IMR-90 (cell line): ENCODE results near the gene TGFB2. TPM values are rescaled to one million over a fixed set of nuclear protein-coding genes. Genes with fewer than 3 reads are reported as not detected.

Experiments
- ATAC-seq: fragments of 200-7000 bp; cut with Tn5 transposase; 2 replicates; pipeline ENCODE4 v1.9.1; 2020; ENCODE audit warnings: low read depth, mild to moderate bottlenecking, moderate library complexity
- BruUV-seq: library from RNA; stranded (reverse); fragments of 400-500 nt; replicated peaks from 2 replicates; lab custom pipeline; 2021; lab: Mats Ljungman, UMichigan
- CTCF ChIA-PET: fragments of 300-600 bp; formaldehyde crosslinking; extraction: SDS; loops from one replicate; lab custom pipeline; 2021; ENCODE audit warnings: antibody characterized with exemption; lab: Yijun Ruan, JAX
- POLR2A ChIA-PET: fragments of 300-600 bp; sonication (Branson Sonifier 250); formaldehyde crosslinking; loops from one replicate; lab custom pipeline; 2022; ENCODE audit warnings: antibody characterized with exemption; ENCODE audit not compliant: unreplicated experiment; lab: Charles Lee
- DNase-seq: peaks from one replicate; pipeline ENCODE4 v3.0.0; 2013
- H2AFZ ChIP-seq: replicated peaks from 2 replicates; pipeline ENCODE3; 2013; ENCODE audit warnings: low read length, mild to moderate bottlenecking; ENCODE audit not compliant: poor library complexity
- H2AK5ac ChIP-seq: 2 replicates; pipeline ENCODE4 v1.6.1; 2013; ENCODE audit warnings: low read depth, low read length, inconsistent platforms
- H2AK9ac ChIP-seq: replicated peaks from 2 replicates; pipeline ENCODE3; 2013; ENCODE audit warnings: mild to moderate bottlenecking, low read depth, low read length, moderate library complexity; ENCODE audit not compliant: poor library complexity
- H2BK120ac ChIP-seq: 2 replicates; pipeline ENCODE4 v1.6.1; 2013; ENCODE audit warnings: low read depth, low read length, inconsistent platforms
- H2BK15ac ChIP-seq: 3 replicates; pipeline ENCODE4 v1.6.1; 2013; ENCODE audit warnings: low read depth, low read length, inconsistent platforms
- H2BK20ac ChIP-seq: 2 replicates; pipeline ENCODE4 v1.6.1; 2013; ENCODE audit warnings: low read depth, mild to moderate bottlenecking, inconsistent platforms, low read length, moderate library complexity
- H2BK5ac ChIP-seq: 2 replicates; pipeline ENCODE4 v1.6.1; 2013; ENCODE audit warnings: mild to moderate bottlenecking, low read depth, low read length, inconsistent platforms; ENCODE audit not compliant: poor library complexity, severe bottlenecking
- H3K14ac ChIP-seq: replicated peaks from 2 replicates; pipeline ENCODE4 v1.6.1; 2013; ENCODE audit warnings: low read depth, low read length, inconsistent platforms
- H3K18ac ChIP-seq: 2 replicates; pipeline ENCODE4 v1.6.1; 2013; ENCODE audit warnings: low read depth, low read length, control low read depth
- H3K23ac ChIP-seq: 2 replicates; pipeline ENCODE4 v1.6.1; 2013; ENCODE audit warnings: low read depth, low read length, inconsistent platforms
- H3K27ac ChIP-seq: 2 replicates; pipeline ENCODE4 v1.5.1; 2013; ENCODE audit warnings: mild to moderate bottlenecking, control low read depth, low read length; ENCODE audit not compliant: insufficient read depth
- H3K27me3 ChIP-seq: 2 replicates; pipeline ENCODE4 v1.6.1; 2013; ENCODE audit warnings: low read length; ENCODE audit not compliant: control insufficient read depth, insufficient read depth
- H3K36me3 ChIP-seq: 2 replicates; pipeline ENCODE4 v1.6.1; 2013; ENCODE audit warnings: low read length, mixed read lengths; ENCODE audit not compliant: control insufficient read depth, insufficient read depth
- H3K4ac ChIP-seq: 2 replicates; pipeline ENCODE4 v1.6.1; 2013; ENCODE audit warnings: low read depth, low read length, inconsistent platforms
- H3K4me1 ChIP-seq: 2 replicates; pipeline ENCODE4 v1.6.1; 2013; ENCODE audit warnings: low read length, mixed read lengths; ENCODE audit not compliant: control insufficient read depth, insufficient read depth
- H3K4me2 ChIP-seq: 2 replicates; pipeline ENCODE4 v1.6.1; 2013; ENCODE audit warnings: low read depth, mild to moderate bottlenecking, control low read depth, low read length, moderate library complexity
- H3K4me3 ChIP-seq: 2 replicates; pipeline ENCODE4 v1.5.1; 2013; ENCODE audit warnings: low read depth, mild to moderate bottlenecking, control low read depth, low read length, moderate library complexity; ENCODE audit not compliant: insufficient read depth
- H3K56ac ChIP-seq: 2 replicates; pipeline ENCODE4 v1.6.1; 2013; ENCODE audit warnings: low read length, inconsistent platforms; ENCODE audit not compliant: insufficient read depth; ENCODE audit errors: extremely low read depth
- H3K79me1 ChIP-seq, 2 experiments: 2 replicates each; pipeline ENCODE4 v1.6.1; 2013; ENCODE audit warnings: low read length in 2 of 2, inconsistent platforms in 1 of 2, low read depth in 1 of 2
- H3K9ac ChIP-seq: 2 replicates; pipeline ENCODE4 v1.6.1; 2013; ENCODE audit warnings: low read depth, low read length, control low read depth
- H3K9me1 ChIP-seq: 2 replicates; pipeline ENCODE4 v1.6.1; 2013; ENCODE audit warnings: low read length, inconsistent platforms; ENCODE audit not compliant: insufficient read depth
- H3K9me3 ChIP-seq: 2 replicates; pipeline ENCODE4 v1.6.1; 2013; ENCODE audit warnings: low read length; ENCODE audit not compliant: control insufficient read depth, insufficient read depth
- H4K20me1 ChIP-seq: 2 replicates; pipeline ENCODE4 v1.6.1; 2013; ENCODE audit warnings: low read length, inconsistent platforms; ENCODE audit not compliant: insufficient read depth
- H4K5ac ChIP-seq: 2 replicates; pipeline ENCODE4 v1.6.1; 2013; ENCODE audit warnings: mild to moderate bottlenecking, low read depth, low read length, control low read depth
- H4K8ac ChIP-seq, 2 experiments: 2 replicates each; pipeline ENCODE4 v1.6.1; 2013; ENCODE audit warnings: low read depth in 2 of 2, low read length in 2 of 2, control low read depth in 1 of 2, inconsistent platforms in 1 of 2
- H4K91ac ChIP-seq: 2 replicates; pipeline ENCODE4 v1.6.1; 2013; ENCODE audit warnings: low read depth, low read length, inconsistent platforms; ENCODE audit not compliant: insufficient read depth
- BHLHE40 ChIP-seq: fragments of 150-350 bp; IDR thresholded peaks from 2 replicates; pipeline ENCODE4 v1.6.1; 2016; ENCODE audit warnings: mild to moderate bottlenecking, low read depth, low read length
- CEBPB ChIP-seq: IDR thresholded peaks from 2 replicates; pipeline ENCODE4 v1.6.1; 2012; ENCODE audit warnings: low read depth, low read length, improper control_type of control experiment
- CHD1 ChIP-seq: IDR thresholded peaks from 2 replicates; pipeline ENCODE4 v1.6.1; 2012; ENCODE audit warnings: low read depth, low read length, improper control_type of control experiment
- MXI1 ChIP-seq: IDR thresholded peaks from 2 replicates; pipeline ENCODE4 v1.6.1; 2012; ENCODE audit warnings: low read depth, mild to moderate bottlenecking, low read length, moderate library complexity, borderline replicate concordance
- NFE2L2 ChIP-seq: fragments of 150-350 bp; IDR thresholded peaks from 2 replicates; pipeline ENCODE4 v1.6.1; 2016; ENCODE audit warnings: low read depth, mild to moderate bottlenecking, low read length
- RFX5 ChIP-seq: IDR thresholded peaks from 2 replicates; pipeline ENCODE4 v1.8.0; 2012; ENCODE audit warnings: low read depth, mild to moderate bottlenecking, low read length, moderate library complexity
- WGBS, 2 experiments: methylation state at CpG; one replicate each; pipeline versions ENCODE4 v1.1.5 to v1.1.7; 2013; ENCODE audit warnings: missing lambda C conversion rate in 2 of 2; ENCODE audit not compliant: insufficient read length in 1 of 2; ENCODE audit errors: extremely low coverage in 2 of 2; 5-methylcytosine and 5-hydroxymethylcytosine counted together
- dilution Hi-C: fragments of 300-500 bp; cut with HindIII; formaldehyde crosslinking; loops from one replicate; pipeline ENCODE4 v1.14.3; 2018; ENCODE audit warnings: low sequenced_read_pairs; ENCODE audit not compliant: unreplicated experiment
- in situ Hi-C: fragments of 300-500 bp; cut with MboI; formaldehyde crosslinking; loops from 3 replicates; pipeline ENCODE4 v1.14.3; 2019; ENCODE audit warnings: low sequenced_read_pairs, inconsistent platforms, mixed read lengths
- intact Hi-C: fragments of 100-400 bp; cut with micrococcal nuclease; formaldehyde crosslinking; loops from 2 replicates; pipeline ENCODE4 v1.10.0; 2022
- polyA plus RNA-seq, 3 experiments: library from polyadenylated mRNA; depleted of rRNA; stranded (reverse); fragments of >200 nt; gene quantifications; 2 replicates each; pipeline ENCODE4 v1.2.3, GENCODE V29; 2012; ENCODE audit warnings: low replicate concordance in 1 of 3
- total RNA-seq: library from RNA; depleted of rRNA; stranded (reverse); fragments of >200 nt; gene quantifications from 2 replicates; pipeline ENCODE4 v1.2.3, GENCODE V29; 2012
- TF ChIP-seq, protein P1 (sequence below): fragments of 150-350 bp; IDR thresholded peaks from 2 replicates; pipeline ENCODE4 v1.6.1; 2017; ENCODE audit warnings: mild to moderate bottlenecking, antibody characterized with exemption, low read length, low read depth

TGFB2 gene
- total and polyA plus RNA-seq, 2 of the 4 experiments (the other 2 are of a cell fraction) = 3.7 to 3.8 TPM

DNA sequence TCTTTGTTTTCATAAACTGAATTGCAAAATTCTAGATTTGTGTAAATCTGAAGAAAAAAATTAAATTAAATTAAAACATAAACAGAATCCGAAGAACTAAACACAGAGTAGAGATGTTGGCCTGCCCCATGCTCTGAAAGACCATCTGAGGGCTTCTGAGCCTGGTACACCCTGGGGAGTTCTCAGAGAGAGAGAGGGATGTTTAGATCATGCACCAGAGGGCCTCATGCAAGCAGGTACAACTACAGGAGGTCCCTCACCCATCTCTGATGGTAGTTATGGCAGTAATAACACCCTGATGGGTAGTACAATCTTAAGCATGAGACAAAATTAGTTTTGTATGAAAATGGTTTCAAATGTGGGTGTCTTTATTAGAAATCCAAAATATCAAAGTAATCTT is 127.7 kb downstream of the TGFB2 start:
- H2AFZ ChIP-seq = no peak overlapping the region
- H3K56ac ChIP-seq = no peak overlapping the region
- CTCF ChIA-PET = no interaction called here
- no peaks in the 10 kb centered on the region for H3K9me1 ChIP-seq
- H2AK9ac ChIP-seq = no peak overlapping the region
- no peak overlapping the region for H2BK5ac ChIP-seq
- H3K23ac ChIP-seq = no peak overlapping the region
- H2BK20ac ChIP-seq = no peak overlapping the region
- in situ Hi-C loops = no loop called here
- H4K91ac ChIP-seq = no peak overlapping the region
- H3K9ac ChIP-seq = no peak overlapping the region
- WGBS, 2 experiments = no CpG with 5 or more reads among the region's 1 CpG
- H3K27me3 ChIP-seq = peaks cover 2% of the 10 kb centered on the region; the same call in 1 of the 2 replicates
- H3K18ac ChIP-seq = peak overlapping the region; percentile 81; the same call in 1 of the 2 replicates
- H3K4ac ChIP-seq = no peak overlapping the region
- H3K79me1 ChIP-seq = no peaks in the 10 kb centered on the region
- POLR2A ChIA-PET = interaction anchor here (0.5 kb wide), 1 partner anchor 224 kb away, joined by 5 read pairs; no protein-coding TSS in a partner anchor
- dilution Hi-C loops = no loop called here
- H2BK15ac ChIP-seq = peak overlapping the region; percentile 88; the same call in 2 of the 3 replicates
- H4K20me1 ChIP-seq = no peaks in the 10 kb centered on the region
- no peak overlapping the region for H4K8ac ChIP-seq
- no peak overlapping the region for H3K4me2 ChIP-seq
- H3K36me3 ChIP-seq = no peaks in the 10 kb centered on the region
- DNase-seq (no peak), ATAC-seq (no peak)
- 0 out of 2 replicates have a peak overlapping the region, but pooled peaks have one; percentile 2 for H2BK120ac ChIP-seq
- peak overlapping the region; percentile 68; the same call in 1 of the 2 replicates for H4K5ac ChIP-seq
- H3K4me3 ChIP-seq = no peak overlapping the region
- H3K27ac ChIP-seq = no peak overlapping the region
- no peak overlapping the region for H3K14ac ChIP-seq
- intact Hi-C loops = no loop called here
- BruUV-seq = no TSS peak
- H3K4me1 ChIP-seq = peaks cover 8% of the 10 kb centered on the region
- TF ChIP-seq CHD1 = no peak
- TF ChIP-seq, protein P1, sequence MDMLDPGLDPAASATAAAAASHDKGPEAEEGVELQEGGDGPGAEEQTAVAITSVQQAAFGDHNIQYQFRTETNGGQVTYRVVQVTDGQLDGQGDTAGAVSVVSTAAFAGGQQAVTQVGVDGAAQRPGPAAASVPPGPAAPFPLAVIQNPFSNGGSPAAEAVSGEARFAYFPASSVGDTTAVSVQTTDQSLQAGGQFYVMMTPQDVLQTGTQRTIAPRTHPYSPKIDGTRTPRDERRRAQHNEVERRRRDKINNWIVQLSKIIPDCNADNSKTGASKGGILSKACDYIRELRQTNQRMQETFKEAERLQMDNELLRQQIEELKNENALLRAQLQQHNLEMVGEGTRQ = no peak
- TF ChIP-seq BHLHE40 = no peak
- TF ChIP-seq CEBPB = no peak
- no peak for TF ChIP-seq NFE2L2
- no peak for TF ChIP-seq MXI1
- no peak for TF ChIP-seq RFX5
- H2AK5ac ChIP-seq = peak overlapping the region; percentile 74
- no peaks in the 10 kb centered on the region for H3K9me3 ChIP-seq
